ENCODE measurements around the gene SLC25A25.
A peak's percentile ranks its signal among the peaks of the same experiment; 100 is the strongest.
"Not testable (repeated sequence)": the region's sequence is repeated elsewhere in the genome, so short reads cannot be mapped to it uniquely, and the experiment has no call there.

SLC25A25 gene

GRCh38 chr9:128053560-128053959, 14.5 kb upstream of the SLC25A25 start:
- no peak for DNase-seq

GRCh38 chr9:128054087-128054486, 13.9 kb upstream of the SLC25A25 start:
- no peak for DNase-seq

- DNase-seq, result peak; percentile 56
Observed at GRCh38 chr9:128055344-128056040, 12.5 kb upstream of the SLC25A25 start.

GRCh38 chr9:128056086-128056485, 11.9 kb upstream of the SLC25A25 start:
- no peak for DNase-seq

- DNase-seq, result peak; percentile 94
Observed at GRCh38 chr9:128056887-128057723, 10.9 kb upstream of the SLC25A25 start.

GRCh38 chr9:128057724-128058409, 10.2 kb upstream of the SLC25A25 start:
- DNase-seq, result peak; percentile 70

GRCh38 chr9:128059365-128059983, 8.6 kb upstream of the SLC25A25 start:
- no peak for DNase-seq

GRCh38 chr9:128061275-128061960, 6.6 kb upstream of the SLC25A25 start:
- no peak for DNase-seq

- no peak for DNase-seq
Observed at GRCh38 chr9:128062279-128062678, 5.8 kb upstream of the SLC25A25 start.

GRCh38 chr9:128062846-128063831, 4.9 kb upstream of the SLC25A25 start:
- no peak for DNase-seq

- DNase-seq, result peak; percentile 49
Observed at GRCh38 chr9:128065907-128066712, 1.9 kb upstream of the SLC25A25 start.

- peak; percentile 99 for DNase-seq
Observed at GRCh38 chr9:128066713-128067644, 1.1 kb upstream of the SLC25A25 start, which contains the start of gene NAIF1. NAIF1 (minus strand) TSS chr9:128067320; CDS start chr9:128067101, 219 bp downstream.

- peak; percentile 65 for DNase-seq
Observed at GRCh38 chr9:128068386-128069205, 564 bp downstream of the SLC25A25 start.

GRCh38 chr9:128070874-128071273, 2.8 kb downstream of the SLC25A25 start:
- DNase-seq, result no peak

- DNase-seq, result not testable (repeated sequence)
Observed at GRCh38 chr9:128071475-128071874, 3.4 kb downstream of the SLC25A25 start.

GRCh38 chr9:128072144-128073021, 4.4 kb downstream of the SLC25A25 start:
- peak; percentile 73 for DNase-seq
